Pons (tissue), 1 donor: ENCODE measurements around the gene AMPD3.
A peak's percentile ranks its signal among the peaks of the same experiment; 100 is the strongest.
"Not testable (repeated sequence)": the region's sequence is repeated elsewhere in the genome, so short reads cannot be mapped to it uniquely, and the experiment has no call there.

Experiments used
- DNase-seq: peaks from one replicate; pipeline ENCODE4 v3.0.0-alpha.2; 2016; ENCODE audit warnings: low spot score

The AMPD3 gene

GRCh38 chr11:10454878-10455631, at the start of gene AMPD3:
TSS of gene AMPD3 (plus strand) at chr11:10455264. CDS start at chr11:10461520, 6,256 bp downstream.
- peak; percentile 50 for DNase-seq

- peak; percentile 92 for DNase-seq
Measured at GRCh38 chr11:10405865-10406592, 49.0 kb upstream of the AMPD3 start.

DNA sequence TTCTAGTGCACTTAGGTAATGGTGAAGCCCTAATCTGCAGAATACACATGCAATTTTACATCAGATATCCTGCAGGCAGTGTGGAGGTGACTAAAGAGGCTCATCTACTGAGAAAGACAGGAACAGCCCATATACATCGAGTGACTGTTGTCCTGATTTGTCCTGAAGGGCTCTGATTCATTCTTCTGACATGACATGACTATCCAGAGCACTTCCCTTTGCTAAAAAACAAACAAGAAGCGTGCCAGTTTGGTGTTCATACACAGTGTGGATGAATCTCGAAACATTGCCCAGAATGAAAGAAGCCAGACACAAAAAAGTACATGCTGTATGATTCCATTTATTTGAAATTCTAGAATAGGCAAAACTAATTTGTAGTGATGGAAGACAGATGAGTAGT, 48.0 kb upstream of the AMPD3 start:
- DNase-seq = no peak

DNA sequence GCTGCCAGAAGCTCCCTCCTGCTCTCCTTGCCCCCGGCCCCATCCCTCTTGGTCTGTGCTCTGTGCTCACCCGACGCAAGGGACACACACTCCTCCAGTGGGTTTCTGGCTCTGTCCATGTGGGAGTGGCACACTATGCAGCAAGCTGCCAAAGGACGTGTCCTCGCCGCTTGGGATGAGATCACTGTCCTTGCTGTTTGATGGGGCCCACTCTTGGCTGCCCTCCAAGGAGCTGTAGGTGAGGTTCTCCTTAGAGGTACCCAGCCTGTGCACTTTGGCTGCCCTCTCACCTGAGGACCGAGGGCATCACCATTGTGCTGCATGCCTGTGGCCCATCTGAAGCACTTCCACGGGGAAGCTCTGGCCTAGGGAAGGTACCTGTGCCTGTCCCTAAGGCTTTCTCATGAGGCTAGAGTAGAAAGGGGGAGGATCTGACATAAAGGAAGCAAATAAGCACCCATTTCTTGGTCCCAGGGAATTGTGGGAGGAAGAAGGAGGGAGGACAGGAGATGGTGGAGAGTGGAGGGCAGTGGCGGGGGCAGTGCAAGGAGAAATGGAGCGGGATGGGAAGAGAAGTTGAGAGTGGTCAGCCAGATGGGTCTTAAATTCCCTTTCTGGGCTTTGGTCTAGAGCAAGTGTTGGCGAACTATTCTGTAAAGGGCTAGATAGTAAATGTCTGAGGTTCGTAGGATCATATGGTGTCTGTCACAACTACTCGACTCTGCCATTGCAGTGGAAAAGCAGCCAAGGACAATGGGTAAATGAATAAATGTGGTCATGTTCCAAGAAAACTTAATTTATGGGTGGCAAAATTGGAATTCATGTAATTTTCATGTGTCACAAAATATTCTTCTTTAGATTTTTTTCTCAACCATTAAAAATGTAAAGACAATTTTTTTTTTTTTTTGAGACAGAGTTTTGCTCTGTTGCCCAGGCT, 47.0 kb upstream of the AMPD3 start:
- no peak for DNase-seq

- no peak for DNase-seq
Measured at GRCh38 chr11:10409207-10409661, 45.8 kb upstream of the AMPD3 start.

DNA sequence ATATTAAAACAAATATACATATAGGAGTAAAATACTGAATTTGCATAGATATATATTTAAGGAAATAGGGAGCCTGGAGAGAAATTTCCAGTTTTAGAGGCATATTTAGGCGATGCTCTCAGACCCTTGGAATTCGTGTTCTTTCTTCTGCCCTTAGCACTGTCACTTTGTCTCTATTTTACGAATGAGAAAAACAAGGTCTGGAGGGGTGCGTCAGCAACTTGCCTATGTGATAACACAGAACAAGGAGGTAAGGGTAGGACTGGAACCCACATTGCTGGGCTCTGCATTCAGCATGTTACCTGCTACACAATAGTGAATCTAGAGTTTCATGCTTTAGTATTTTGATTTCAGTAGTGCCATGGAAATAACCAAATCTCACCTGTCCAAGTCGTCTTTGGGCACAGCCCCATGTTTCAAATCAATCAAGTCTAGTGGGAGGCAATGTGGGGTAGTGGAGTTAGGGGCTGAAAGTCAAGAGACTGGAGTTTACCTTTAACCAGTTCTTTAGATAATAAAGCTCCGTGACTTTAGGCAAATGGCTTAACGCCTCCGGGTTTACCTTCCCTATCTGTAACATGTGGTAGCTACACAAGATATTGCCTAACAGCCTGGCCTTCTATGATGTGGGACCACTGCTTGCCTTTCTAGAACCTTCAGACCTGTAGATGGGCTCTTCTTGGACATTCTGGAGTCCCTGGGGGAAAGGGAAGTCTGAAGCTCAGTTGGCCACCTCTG, 44.8 kb upstream of the AMPD3 start:
- no peak for DNase-seq

GRCh38 chr11:10410844-10411200, 44.2 kb upstream of the AMPD3 start:
- no peak for DNase-seq

DNA sequence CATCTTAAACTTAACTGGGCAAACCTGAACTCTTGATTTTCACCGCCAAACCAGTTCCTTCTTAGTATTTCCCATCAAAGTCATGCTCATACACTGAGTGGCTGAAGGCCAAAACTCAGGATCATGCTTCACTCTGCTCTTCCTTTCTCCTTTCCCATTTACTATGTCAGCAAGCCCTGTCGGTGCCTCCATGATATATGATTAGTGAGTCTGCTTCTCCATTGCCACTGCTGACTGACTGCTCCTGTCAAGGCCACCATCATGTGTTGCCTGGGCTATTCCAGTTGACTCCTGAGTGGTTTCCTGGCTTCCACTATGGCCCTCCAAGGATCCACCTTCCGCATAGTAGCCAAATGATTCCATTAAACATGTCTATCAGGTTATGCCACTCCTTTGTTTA, 42.8 kb upstream of the AMPD3 start:
- no peak for DNase-seq

DNA sequence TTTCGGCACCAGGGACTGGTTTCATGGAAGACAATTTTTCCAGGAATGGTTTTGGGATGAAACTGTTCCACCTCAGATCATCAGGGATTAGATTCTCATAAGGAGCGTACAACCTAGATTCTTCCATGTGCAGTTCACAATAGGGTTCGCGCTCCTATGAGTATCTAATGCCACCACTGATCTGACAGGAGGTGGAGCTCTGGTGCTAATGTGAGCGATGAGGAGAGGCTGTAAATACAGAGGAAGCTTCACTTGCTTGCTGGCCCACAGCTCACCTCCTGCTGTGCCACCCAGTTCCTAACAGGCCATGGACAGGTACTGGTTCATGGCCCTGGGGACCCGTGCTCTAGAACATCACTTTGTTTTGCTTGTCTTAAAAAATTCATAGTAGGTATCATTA, 41.8 kb upstream of the AMPD3 start:
- DNase-seq = peak; percentile 92

- DNase-seq = no peak
Measured at GRCh38 chr11:10414181-10414580, 40.9 kb upstream of the AMPD3 start.

DNA sequence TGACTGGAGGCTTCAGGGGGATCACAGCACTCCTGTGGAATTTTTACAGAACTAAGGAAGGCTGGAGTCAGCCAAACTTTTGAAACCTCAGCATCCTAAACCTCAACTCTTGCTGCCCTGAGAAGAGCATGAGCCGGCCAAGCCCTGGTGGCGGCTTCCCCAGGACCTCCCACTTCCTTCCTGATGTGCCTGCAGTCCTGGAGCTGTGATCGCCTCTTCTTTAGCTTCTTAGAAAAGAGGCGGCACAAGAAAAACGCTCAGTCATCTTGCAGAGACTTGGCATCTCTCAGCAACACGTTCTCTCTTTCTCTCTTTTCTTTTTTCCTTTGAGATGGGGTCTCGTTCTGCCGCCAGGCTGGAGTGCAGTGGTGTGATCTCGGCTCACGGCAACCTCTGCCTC, 40.4 kb upstream of the AMPD3 start:
- DNase-seq = peak; percentile 54

- DNase-seq = no peak
Measured at GRCh38 chr11:10415817-10416392, 39.2 kb upstream of the AMPD3 start.

GRCh38 chr11:10418259-10418949, 36.7 kb upstream of the AMPD3 start:
- DNase-seq = no peak

- no peak for DNase-seq
Measured at GRCh38 chr11:10418950-10419310, 36.1 kb upstream of the AMPD3 start.

- no peak for DNase-seq
Measured at GRCh38 chr11:10426475-10426874, 28.6 kb upstream of the AMPD3 start.

- no peak for DNase-seq
Measured at GRCh38 chr11:10428453-10428852, 26.6 kb upstream of the AMPD3 start.

DNA sequence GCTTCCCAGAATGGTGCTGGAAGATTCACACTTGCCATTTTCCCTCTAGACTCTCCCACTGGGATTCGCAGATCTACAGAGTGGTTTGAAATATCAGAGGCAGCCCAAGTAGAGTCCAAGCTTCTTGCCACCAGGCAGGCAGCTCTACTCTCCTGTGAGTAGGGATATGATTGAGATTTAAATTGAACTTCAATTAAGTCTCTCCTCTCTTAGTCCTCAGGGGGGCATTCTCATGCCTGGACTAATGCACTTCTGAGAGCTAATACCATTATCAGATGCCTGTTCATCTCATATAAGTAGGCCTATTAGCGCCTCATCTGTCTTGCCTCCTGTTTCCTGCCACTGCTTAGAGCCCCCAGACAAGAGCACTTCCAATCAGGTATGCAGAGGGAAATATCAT, 25.5 kb upstream of the AMPD3 start:
- DNase-seq = no peak

GRCh38 chr11:10432493-10432892, 22.6 kb upstream of the AMPD3 start:
- no peak for DNase-seq

GRCh38 chr11:10432971-10433370, 22.1 kb upstream of the AMPD3 start:
- DNase-seq = no peak

DNA sequence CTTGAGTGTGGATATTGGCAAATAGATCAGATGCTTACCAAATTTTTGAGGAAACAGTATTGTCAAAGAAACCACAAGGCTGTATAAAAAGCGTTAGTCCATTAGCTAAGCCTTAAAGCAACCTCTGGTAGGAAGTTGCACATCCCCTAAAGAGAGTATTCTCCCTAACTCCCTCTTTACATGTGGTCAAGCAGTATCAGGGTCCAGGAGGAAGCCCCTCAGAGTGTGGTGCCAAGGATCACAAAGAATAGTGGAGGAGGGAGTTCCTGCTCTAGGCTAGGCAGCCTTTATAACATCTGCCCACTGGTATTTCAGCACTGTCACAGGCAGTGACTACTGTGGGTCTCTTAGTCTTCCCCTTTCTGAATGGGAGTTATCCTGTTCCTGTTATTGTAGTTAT, 18.8 kb upstream of the AMPD3 start:
- no peak for DNase-seq

DNA sequence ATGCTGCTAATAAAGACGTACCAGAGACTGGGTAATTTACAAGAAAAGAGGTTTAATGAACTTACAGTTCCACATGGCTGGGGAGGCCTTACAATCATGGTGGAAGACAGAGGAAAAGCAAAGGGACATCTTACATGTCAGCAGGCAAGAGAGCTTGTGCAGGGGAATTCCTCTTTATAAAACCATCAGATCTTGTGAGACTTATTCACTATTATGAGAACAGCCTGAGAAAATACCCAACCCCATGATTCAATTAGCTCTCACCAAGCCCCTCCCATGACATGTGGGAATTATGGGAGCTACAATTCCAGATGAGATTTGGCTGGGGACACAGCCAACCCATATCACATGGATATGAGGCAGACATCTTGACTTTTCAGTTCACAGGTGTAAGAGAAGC, 18.4 kb upstream of the AMPD3 start:
- DNase-seq = not testable (repeated sequence)
